ENCODE data around the gene SHISA2. TPM values are rescaled to one million over a fixed set of nuclear protein-coding genes. Genes with fewer than 3 reads are reported as not detected.

Gene SHISA2
- total RNA-seq, 1 donor from 2014 or later = 26.3 TPM

DNA sequence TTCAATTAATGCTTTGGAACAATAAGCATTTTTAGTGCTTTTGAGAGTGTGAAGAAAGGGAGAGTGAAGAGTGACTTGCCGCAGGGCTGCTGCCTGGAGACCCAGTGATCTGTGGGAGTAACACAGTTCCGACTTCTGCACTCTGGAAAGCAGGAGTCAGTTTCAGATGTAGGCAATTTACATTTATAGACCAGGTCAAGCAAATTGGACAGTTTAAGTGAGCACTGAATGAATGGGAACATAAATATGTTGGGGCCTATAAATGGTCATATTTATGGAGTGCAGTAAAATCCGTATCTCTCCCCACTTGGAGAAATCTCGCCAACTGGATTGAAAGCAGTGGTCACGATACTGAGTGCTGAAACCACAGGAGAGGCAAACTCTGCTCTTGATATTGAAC, 9.4 kb upstream of the SHISA2 start:
- H3K4me3 ChIP-seq = no peak overlapping the region
- ATAC-seq = no peak
- intact Hi-C loops (cut with DNase I) = no loop called here

DNA sequence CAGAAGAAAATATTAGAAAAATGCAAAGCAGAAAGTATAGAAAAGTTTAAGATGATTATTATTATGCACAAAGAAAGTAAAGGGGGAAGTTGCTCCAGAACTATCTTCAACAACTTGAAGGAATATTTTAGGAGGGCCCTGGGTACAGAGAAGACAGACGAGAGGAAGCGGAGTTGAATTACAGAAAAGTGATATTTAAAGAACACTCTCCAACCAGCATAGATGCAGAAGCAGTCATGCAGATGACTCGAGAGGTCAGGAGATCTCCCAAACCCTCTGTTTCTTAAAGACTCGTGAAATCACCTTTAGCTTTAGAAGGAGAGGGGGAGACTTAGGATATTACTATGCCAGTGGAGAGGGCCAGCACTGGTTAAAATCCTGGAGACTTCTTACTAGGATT, 8.5 kb upstream of the SHISA2 start:
- Histone ChIP-seq H3K27me3 (no peaks in the 10 kb centered on the region), H3K36me3 (no peaks in the 10 kb centered on the region), H3K27ac (no peak overlapping the region), H3K4me3 (no peak overlapping the region), H3K9me3 (no peaks in the 10 kb centered on the region), H3K4me1 (no peaks in the 10 kb centered on the region)
- ATAC-seq (no peak), DNase-seq (no peak)
- TF ChIP-seq CTCF (IDR thresholded peaks at IDR 0.05) = no peak
- intact Hi-C loops (cut with DNase I) = no loop called here

More for the DNA sequence above, 9.4 kb upstream of the SHISA2 start:
- no peaks in the 10 kb centered on the region for H3K4me1 ChIP-seq
- no peak for DNase-seq
- no peak overlapping the region for H3K27ac ChIP-seq
- H3K9me3 ChIP-seq = no peaks in the 10 kb centered on the region
- no peak for TF ChIP-seq CTCF (IDR thresholded peaks at IDR 0.05)
- H3K36me3 ChIP-seq = no peaks in the 10 kb centered on the region
- H3K27me3 ChIP-seq = no peaks in the 10 kb centered on the region

- TF ChIP-seq CTCF (IDR thresholded peaks at IDR 0.05) = no peak
- Histone ChIP-seq H3K36me3 (no peaks in the 10 kb centered on the region), H3K4me1 (no peaks in the 10 kb centered on the region), H3K27ac (no peak overlapping the region), H3K27me3 (no peaks in the 10 kb centered on the region), H3K4me3 (no peak overlapping the region), H3K9me3 (no peaks in the 10 kb centered on the region)
- ATAC-seq (no peak), DNase-seq (no peak)
- intact Hi-C loops (cut with DNase I) = loop anchor here (10.0 kb wide), 1 partner anchor 484 kb away; no protein-coding TSS in a partner anchor
Observed at GRCh38 chr13:26058704-26059103, 6.9 kb upstream of the SHISA2 start.

GRCh38 chr13:26054896-26055295, 3.1 kb upstream of the SHISA2 start:
- intact Hi-C loops (cut with DNase I) = loop anchor here (10.0 kb wide), 1 partner anchor 480 kb away; no protein-coding TSS in a partner anchor
- ATAC-seq = no peak
- Histone ChIP-seq H3K4me1 (no peaks in the 10 kb centered on the region), H3K4me3 (no peak overlapping the region), H3K9me3 (no peaks in the 10 kb centered on the region), H3K27ac (no peak overlapping the region), H3K36me3 (no peaks in the 10 kb centered on the region), H3K27me3 (peaks cover 17% of the 10 kb centered on the region)
- DNase-seq = no peak
- no peak for TF ChIP-seq CTCF (IDR thresholded peaks at IDR 0.05)

DNA sequence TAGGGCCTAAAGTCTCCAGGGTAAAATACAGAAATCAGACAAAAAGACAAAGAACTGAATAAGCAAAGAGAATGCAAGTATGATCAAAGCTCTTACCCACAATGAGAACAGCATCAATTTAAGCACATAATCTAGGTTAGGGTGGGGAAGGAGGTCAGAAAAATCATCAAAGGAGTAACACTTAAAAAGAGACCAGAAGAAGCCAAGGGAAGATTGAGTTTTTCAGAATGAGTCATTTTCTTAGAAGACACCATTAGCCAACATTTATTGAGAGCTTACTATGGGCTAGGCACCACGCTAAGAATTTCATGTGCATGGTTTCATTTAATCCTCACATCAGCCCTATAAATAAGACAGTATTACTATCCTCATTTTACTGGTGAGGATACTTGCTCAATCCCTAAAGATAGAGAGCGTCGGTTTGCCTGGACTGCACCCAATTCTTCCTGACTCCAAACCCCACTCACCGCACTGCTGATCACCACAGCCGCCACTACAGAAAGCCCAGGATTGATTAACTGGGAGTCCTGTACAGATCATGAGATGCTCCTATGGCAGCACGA, 1.7 kb upstream of the SHISA2 start:
- DNase-seq = no peak
- Histone ChIP-seq H3K27ac (no peak overlapping the region), H3K9me3 (no peaks in the 10 kb centered on the region), H3K27me3 (peaks cover 28% of the 10 kb centered on the region), H3K36me3 (no peaks in the 10 kb centered on the region), H3K4me3 (no peak overlapping the region), H3K4me1 (no peaks in the 10 kb centered on the region)
- no peak for ATAC-seq
- intact Hi-C loops (cut with DNase I) = loop anchor here (10.0 kb wide), 1 partner anchor 479 kb away; no protein-coding TSS in a partner anchor
- TF ChIP-seq CTCF (IDR thresholded peaks at IDR 0.05) = no peak

DNA sequence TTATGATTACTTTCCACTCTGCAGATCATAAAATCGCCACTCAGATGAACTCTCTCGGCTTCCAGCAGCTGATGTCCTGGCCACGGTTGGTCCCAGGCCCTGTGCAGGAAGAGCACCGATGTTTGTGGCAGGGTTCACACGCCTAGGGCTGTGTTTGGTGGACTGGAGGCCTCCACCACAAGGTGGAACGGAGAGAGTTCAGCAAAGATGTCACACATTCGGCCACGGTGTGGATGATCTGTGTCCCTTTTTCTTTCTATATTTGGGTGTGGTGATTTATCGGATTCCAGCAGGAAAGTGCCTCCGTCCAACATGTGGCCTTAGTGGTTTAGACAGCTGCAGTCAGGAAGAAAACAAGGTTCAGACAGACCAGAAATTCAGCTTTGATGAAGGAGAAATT, 521 bp upstream of the SHISA2 start:
- TF ChIP-seq CTCF (IDR thresholded peaks at IDR 0.05) = no peak
- H3K27ac ChIP-seq = no peak overlapping the region
- H3K27me3 ChIP-seq = peaks cover 39% of the 10 kb centered on the region
- ATAC-seq (no peak), DNase-seq (no peak)
- H3K36me3 ChIP-seq = no peaks in the 10 kb centered on the region
- H3K9me3 ChIP-seq = no peaks in the 10 kb centered on the region
- no peaks in the 10 kb centered on the region for H3K4me1 ChIP-seq
- H3K4me3 ChIP-seq = peak overlapping the region; percentile 52
- intact Hi-C loops (cut with DNase I) = loop anchor here (10.0 kb wide), 1 partner anchor 478 kb away; no protein-coding TSS in a partner anchor
